Measurements from ENCODE around the gene SUN5. TPM values are rescaled to one million over a fixed set of nuclear protein-coding genes. Genes with fewer than 3 reads are reported as not detected.

The SUN5 gene
- total and polyA plus RNA-seq, 2 donors (not counting 1 experiment from before 2014, with no cell fraction given): not detected

- peaks cover 23% of the 10 kb centered on the region for H3K4me1 Mint-ChIP-seq
- no CpG with 5 or more reads among the region's 3 CpGs for WGBS (ENCODE audit: insufficient coverage)
- no peak overlapping the region for H3K4me3 ChIP-seq (ENCODE audit: control extremely low read depth in 1 of 5, extremely low read depth in 1 of 5, insufficient read depth in 1 of 5, low read depth in 2 of 5, low read length in 4 of 5)
- no peak overlapping the region for H3K9ac ChIP-seq (ENCODE audit: low read length)
- CTCF ChIA-PET: interaction anchor here (0.5 to 0.9 kb wide), 3 partner anchors 8 to 525 kb away, joined by 3 to 4 read pairs (median 3); no protein-coding TSS in a partner anchor
- no peak overlapping the region for H3K27ac Mint-ChIP-seq
- POLR2A ChIA-PET: no interaction called here
- TF ChIP-seq CTCF (IDR thresholded peaks at IDR 0.05) (no peak), EZH2 (IDR thresholded peaks at IDR 0.05; ENCODE audit: borderline replicate concordance, insufficient read depth, low read depth, low read length, poor library complexity, severe bottlenecking) (no peak)
- DNase-seq (peak; percentile 52), ATAC-seq (ENCODE audit: low read depth) (peak; percentile 77)
- H3K27me3 Mint-ChIP-seq: no peaks in the 10 kb centered on the region
- H3K27me3 ChIP-seq (replicated peaks in 1 of 4; ENCODE audit: control extremely low read depth in 1 of 4, control insufficient read depth in 3 of 4, insufficient read depth in 4 of 4, low read length in 3 of 4): no peaks in the 10 kb centered on the region
- H3K4me1 ChIP-seq (ENCODE audit: control insufficient read depth in 2 of 2, insufficient read depth in 2 of 2, low read length in 2 of 2): peaks cover 19 to 23% of the 10 kb centered on the region in 2 donors
- peaks cover 7% of the 10 kb centered on the region for H3K9me3 Mint-ChIP-seq (ENCODE audit: insufficient read depth)
- no peak overlapping the region for H2AFZ ChIP-seq (ENCODE audit: insufficient read depth, low read depth, low read length, poor library complexity, severe bottlenecking)
- H3K4me3 Mint-ChIP-seq: no peak overlapping the region
- intact Hi-C loops (cut with micrococcal nuclease): no loop called here
- H3K4me2 ChIP-seq (replicated peaks; ENCODE audit: low read depth, low read length, poor library complexity, severe bottlenecking): peak overlapping the region; percentile 21
- no peaks in the 10 kb centered on the region for H3K79me2 ChIP-seq (ENCODE audit: control insufficient read depth, insufficient read depth, low read length)
- H4K20me1 ChIP-seq (ENCODE audit: control insufficient read depth, insufficient read depth, low read length, poor library complexity, severe bottlenecking): no peaks in the 10 kb centered on the region
- peak overlapping the region in 1 of 2 donors; percentile 12 for H3K27ac ChIP-seq (ENCODE audit: low read length in 2 of 2)
- H3K36me3 ChIP-seq (replicated peaks in 1 of 2; ENCODE audit: control extremely low read depth in 1 of 2, control insufficient read depth in 1 of 2, extremely low read depth in 1 of 2, insufficient read depth in 2 of 2, low read length in 1 of 2): no peaks in the 10 kb centered on the region
- peaks cover 3 to 12% (median 12%) of the 10 kb centered on the region in 3 donors for H3K9me3 ChIP-seq (ENCODE audit: control extremely low read depth in 1 of 3, control insufficient read depth in 2 of 3, insufficient read depth in 1 of 3, low read length in 2 of 3)
Measured at GRCh38 chr20:32991383-32991782, 12.8 kb downstream of the SUN5 start.

GRCh38 chr20:32990426-32990825, 13.8 kb downstream of the SUN5 start:
- WGBS (ENCODE audit: insufficient coverage): 48% methylated on average over 3 of the region's 3 CpGs
- no peak overlapping the region for H3K9ac ChIP-seq (ENCODE audit: low read length)
- CTCF ChIA-PET: no interaction called here
- Mint-ChIP-seq H3K4me1 (peaks cover 23% of the 10 kb centered on the region), H3K27ac (no peak overlapping the region), H3K27me3 (no peaks in the 10 kb centered on the region), H3K4me3 (no peak overlapping the region), H3K9me3 (ENCODE audit: insufficient read depth) (peaks cover 7% of the 10 kb centered on the region)
- no peaks in the 10 kb centered on the region for H3K79me2 ChIP-seq (ENCODE audit: control insufficient read depth, insufficient read depth, low read length)
- no peak overlapping the region for H3K27ac ChIP-seq (ENCODE audit: low read length in 2 of 2)
- intact Hi-C loops (cut with micrococcal nuclease): no loop called here
- no peaks in the 10 kb centered on the region for H4K20me1 ChIP-seq (ENCODE audit: control insufficient read depth, insufficient read depth, low read length, poor library complexity, severe bottlenecking)
- H3K27me3 ChIP-seq (replicated peaks in 1 of 4; ENCODE audit: control extremely low read depth in 1 of 4, control insufficient read depth in 3 of 4, insufficient read depth in 4 of 4, low read length in 3 of 4): no peaks in the 10 kb centered on the region
- no peak overlapping the region for H3K4me2 ChIP-seq (replicated peaks; ENCODE audit: low read depth, low read length, poor library complexity, severe bottlenecking)
- H2AFZ ChIP-seq (ENCODE audit: insufficient read depth, low read depth, low read length, poor library complexity, severe bottlenecking): no peak overlapping the region
- DNase-seq: no peak
- no peak for ATAC-seq (ENCODE audit: low read depth)
- H3K36me3 ChIP-seq (replicated peaks in 1 of 2; ENCODE audit: control extremely low read depth in 1 of 2, control insufficient read depth in 1 of 2, extremely low read depth in 1 of 2, insufficient read depth in 2 of 2, low read length in 1 of 2): no peaks in the 10 kb centered on the region
- no peak overlapping the region for H3K4me3 ChIP-seq (ENCODE audit: control extremely low read depth in 1 of 5, extremely low read depth in 1 of 5, insufficient read depth in 1 of 5, low read depth in 2 of 5, low read length in 4 of 5)
- POLR2A ChIA-PET: no interaction called here
- peaks cover 19 to 23% of the 10 kb centered on the region in 2 donors for H3K4me1 ChIP-seq (ENCODE audit: control insufficient read depth in 2 of 2, insufficient read depth in 2 of 2, low read length in 2 of 2)
- H3K9me3 ChIP-seq (ENCODE audit: control extremely low read depth in 1 of 3, control insufficient read depth in 2 of 3, insufficient read depth in 1 of 3, low read length in 2 of 3): peaks cover 1 to 11% (median 5%) of the 10 kb centered on the region in 3 donors
- no peak for TF ChIP-seq EZH2 (IDR thresholded peaks at IDR 0.05; ENCODE audit: borderline replicate concordance, insufficient read depth, low read depth, low read length, poor library complexity, severe bottlenecking)
- TF ChIP-seq CTCF (IDR thresholded peaks at IDR 0.05): no peak

Measured in B cell (primary cell).